Epithelial cell of proximal tubule (primary cell): ENCODE data around the gene PKNOX2. TPM values are rescaled to one million over a fixed set of nuclear protein-coding genes. Genes with fewer than 3 reads are reported as not detected.

ENCODE experiments used
- DNase-seq: peaks from one replicate; pipeline ENCODE4 v3.0.0-alpha.2; 2011; ENCODE audit warnings: low read depth
- H3K4me3 ChIP-seq: 2 replicates; pipeline ENCODE4 v1.5.1; 2011; ENCODE audit warnings: low read depth, mild to moderate bottlenecking, low read length
- total RNA-seq: library from RNA; depleted of rRNA; stranded (reverse); fragments of >200 nt; gene quantifications from 2 replicates; pipeline ENCODE4 v1.2.3, GENCODE V29; 2015
- TF ChIP-seq, protein P1 (sequence below): conservative IDR thresholded peaks from 2 replicates; pipeline ENCODE4 v1.5.1; 2012; ENCODE audit warnings: low read depth, mild to moderate bottlenecking, low read length

Gene PKNOX2
- total RNA-seq, 1 donor from 2014 or later = not detected

DNA sequence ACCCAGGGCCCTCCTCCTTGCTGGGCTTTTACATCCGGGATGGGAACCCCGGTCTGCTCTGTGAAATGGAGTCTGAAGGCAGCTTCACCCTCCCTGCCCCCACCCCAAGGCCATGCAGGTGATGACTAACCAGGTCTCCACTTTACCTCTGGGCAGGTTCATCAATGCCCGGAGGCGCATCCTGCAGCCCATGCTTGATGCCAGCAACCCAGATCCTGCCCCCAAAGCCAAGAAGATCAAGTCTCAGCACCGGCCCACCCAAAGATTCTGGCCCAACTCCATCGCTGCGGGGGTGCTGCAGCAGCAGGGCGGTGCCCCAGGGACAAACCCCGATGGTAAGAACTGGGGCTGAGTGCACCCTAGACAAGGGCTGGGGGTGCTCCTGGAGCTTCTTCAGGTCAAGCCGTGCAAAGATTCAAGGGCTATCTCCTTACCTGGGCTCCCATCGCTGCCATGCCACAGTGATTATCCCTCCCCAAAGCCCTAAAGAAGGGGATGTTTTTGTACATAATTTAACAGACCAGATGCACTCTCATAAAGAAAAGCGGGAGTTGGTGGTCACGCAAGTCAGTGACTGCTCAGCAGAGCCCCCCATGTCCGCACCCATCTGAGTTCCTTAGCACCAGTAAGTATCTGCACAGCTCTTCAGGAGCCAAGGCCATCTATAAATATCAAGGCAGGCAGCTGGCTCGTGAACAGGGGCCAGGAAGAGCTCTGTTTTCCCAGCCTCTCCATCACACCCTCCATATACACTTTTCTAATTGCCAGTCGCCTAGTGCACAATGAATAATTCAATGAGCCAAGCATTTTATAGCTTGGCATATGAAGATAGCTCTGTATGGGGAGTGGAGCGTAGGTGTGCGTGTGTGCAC, 265.5 kb downstream of the PKNOX2 start:
- TF ChIP-seq, protein P1, sequence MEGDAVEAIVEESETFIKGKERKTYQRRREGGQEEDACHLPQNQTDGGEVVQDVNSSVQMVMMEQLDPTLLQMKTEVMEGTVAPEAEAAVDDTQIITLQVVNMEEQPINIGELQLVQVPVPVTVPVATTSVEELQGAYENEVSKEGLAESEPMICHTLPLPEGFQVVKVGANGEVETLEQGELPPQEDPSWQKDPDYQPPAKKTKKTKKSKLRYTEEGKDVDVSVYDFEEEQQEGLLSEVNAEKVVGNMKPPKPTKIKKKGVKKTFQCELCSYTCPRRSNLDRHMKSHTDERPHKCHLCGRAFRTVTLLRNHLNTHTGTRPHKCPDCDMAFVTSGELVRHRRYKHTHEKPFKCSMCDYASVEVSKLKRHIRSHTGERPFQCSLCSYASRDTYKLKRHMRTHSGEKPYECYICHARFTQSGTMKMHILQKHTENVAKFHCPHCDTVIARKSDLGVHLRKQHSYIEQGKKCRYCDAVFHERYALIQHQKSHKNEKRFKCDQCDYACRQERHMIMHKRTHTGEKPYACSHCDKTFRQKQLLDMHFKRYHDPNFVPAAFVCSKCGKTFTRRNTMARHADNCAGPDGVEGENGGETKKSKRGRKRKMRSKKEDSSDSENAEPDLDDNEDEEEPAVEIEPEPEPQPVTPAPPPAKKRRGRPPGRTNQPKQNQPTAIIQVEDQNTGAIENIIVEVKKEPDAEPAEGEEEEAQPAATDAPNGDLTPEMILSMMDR = no peak
- no peak overlapping the region for H3K4me3 ChIP-seq
- DNase-seq = no peak

GRCh38 chr11:125431009-125431408, 266.5 kb downstream of the PKNOX2 start:
- TF ChIP-seq, protein P1 = no peak
- H3K4me3 ChIP-seq = no peak overlapping the region
- DNase-seq = no peak

GRCh38 chr11:125431481-125431880, 266.9 kb downstream of the PKNOX2 start:
- DNase-seq = no peak
- TF ChIP-seq, protein P1 = no peak

GRCh38 chr11:125433454-125434121, 269.0 kb downstream of the PKNOX2 start:
- DNase-seq = no peak

More at GRCh38 chr11:125431481-125431880, 266.9 kb downstream of the PKNOX2 start:
- H3K4me3 ChIP-seq = no peak overlapping the region

DNA sequence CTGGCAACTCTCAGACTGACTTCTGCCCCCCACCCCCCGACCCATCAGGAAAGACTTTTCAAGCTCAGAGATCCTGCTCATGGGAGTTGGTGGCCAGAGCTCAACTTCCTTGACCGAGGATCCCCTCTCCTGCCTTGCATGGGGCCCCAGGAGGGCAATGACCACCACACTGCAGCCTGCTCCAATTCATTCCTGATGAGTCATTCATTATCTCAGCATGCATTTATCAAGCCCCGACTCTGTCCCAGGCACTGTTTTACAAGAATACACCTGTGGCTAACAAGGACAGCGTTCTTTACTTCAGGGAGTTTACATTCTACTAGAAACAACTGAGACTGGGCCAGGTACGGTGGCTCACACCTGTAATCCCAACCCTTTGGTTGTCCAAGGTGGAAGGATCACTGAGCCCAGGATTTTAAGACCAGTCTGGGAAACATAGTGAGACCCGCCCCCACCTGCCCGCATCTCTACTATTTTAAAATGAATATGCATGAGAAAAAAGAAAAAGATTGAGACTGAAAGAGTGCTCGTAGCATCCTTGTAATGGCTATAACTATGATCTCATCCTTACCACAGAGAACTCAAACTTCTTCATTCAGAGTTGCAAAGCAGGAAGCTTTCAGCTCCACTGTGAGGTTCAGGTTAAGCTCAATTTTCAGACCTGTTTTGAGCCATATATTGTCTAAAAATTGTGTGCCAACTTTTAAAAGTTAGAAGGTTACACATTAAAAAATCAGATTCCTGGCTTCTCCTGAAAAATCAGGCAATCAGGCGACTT, 271.1 kb downstream of the PKNOX2 start:
- no peak overlapping the region for H3K4me3 ChIP-seq
- DNase-seq = no peak
- TF ChIP-seq, protein P1 = no peak

More at GRCh38 chr11:125433454-125434121, 269.0 kb downstream of the PKNOX2 start:
- TF ChIP-seq, protein P1 = peak; percentile 67
- no peak overlapping the region for H3K4me3 ChIP-seq

DNA sequence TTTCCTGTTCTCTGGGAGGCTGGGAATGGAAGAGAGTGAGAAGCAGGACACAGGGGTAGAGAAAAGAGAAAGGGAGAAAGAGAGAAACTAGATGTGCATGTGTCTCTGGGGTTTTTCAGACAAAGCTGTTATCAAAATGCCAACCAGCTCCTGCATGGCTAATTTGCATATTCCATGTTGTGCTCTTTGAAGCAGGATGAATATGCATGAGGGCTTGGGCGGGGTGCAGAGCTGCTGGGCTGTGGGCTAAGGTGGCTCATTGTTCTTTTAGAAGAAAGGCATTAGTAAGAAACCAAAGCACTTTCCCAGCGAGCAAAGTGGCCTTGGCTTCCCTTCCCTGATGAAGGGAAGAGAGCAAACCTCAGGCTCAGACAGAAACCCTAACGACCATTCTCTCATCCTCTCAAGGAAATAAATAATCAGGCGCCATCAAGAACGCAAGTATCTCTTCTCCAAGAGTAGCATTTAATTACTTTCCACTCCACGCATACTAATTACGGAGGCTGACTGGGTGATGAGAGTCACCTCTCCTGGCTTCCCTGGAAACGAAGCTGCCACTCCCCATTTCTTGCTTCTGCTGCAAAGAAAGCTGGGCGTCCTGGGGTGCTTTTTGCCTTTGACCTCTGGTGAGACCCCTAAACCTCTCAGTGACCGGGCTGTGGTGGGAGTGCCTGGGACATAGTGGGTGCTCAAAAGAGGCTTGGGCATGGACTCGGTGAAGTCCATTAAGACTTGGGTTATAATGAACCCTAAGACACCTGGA, 277.3 kb downstream of the PKNOX2 start:
- DNase-seq = no peak
- TF ChIP-seq, protein P1 = no peak
- H3K4me3 ChIP-seq = no peak overlapping the region
